ENCODE results near the gene UGT2B10.
"Not testable (repeated sequence)": the region's sequence is repeated elsewhere in the genome, so short reads cannot be mapped to it uniquely, and the experiment has no call there.

UGT2B10 gene

GRCh38 chr4:68815617-68816409 lies at the start of gene UGT2B10:
Gene UGT2B10 (plus strand): TSS chr4:68815994. CDS start chr4:68816020, 26 bp downstream.
- DNase-seq, result not testable (repeated sequence)

DNA sequence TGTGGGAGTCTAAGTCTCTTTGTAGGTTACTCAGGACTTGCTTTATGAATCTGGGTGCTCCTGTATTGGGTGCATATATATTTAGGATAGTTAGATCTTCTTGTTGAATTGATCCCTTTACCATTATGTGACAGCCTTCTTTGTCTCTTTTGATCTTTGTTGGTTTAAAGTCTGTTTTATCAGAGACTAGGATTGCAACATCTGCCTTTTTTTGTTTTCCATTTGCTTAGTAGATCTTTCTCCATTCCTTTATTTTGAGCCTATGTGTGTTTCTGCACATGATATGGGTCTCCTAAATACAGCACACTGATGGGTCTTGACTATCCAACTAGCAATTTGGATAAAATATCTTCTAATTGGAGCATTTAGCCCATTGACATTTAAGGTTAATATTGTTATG lies 44.0 kb upstream of the UGT2B10 start:
- not testable (repeated sequence) for DNase-seq

DNA sequence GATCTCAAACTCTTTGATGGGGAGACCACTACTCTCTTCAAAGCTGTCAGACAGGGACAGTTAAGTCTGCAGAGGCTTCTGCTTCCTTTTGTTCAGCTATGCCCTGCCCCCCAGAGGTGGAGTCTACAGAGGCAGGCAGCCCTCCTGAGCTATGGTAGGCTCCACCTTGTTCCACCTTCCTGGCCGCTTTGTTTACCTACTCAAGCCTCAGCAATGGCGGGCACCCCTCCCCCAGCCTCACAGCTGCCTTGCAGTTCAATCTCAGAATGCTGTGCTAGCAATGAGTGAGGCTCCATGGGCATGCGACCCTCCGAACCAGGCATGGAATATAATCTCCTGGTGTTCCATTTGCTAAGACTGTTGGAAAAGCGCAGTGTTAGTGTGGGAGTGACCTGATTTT lies 42.1 kb upstream of the UGT2B10 start:
- no peak for DNase-seq

DNA sequence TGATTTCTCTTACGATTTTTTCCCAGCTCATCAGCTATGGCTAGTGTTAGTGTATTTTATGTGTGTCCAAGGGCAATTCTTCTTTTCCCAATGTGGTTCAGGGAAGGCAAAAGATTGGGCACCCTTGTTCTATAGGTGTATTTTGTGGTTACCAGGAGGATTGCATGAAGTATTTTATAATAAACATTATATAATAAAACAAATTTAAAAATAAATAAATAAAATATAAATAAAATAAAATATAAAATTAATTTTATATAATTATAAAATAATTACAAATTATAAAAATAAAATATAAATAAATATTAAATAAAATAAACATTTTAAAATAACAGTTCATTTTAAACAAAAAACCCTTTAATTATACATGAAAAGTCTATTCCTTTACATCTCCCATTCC lies 35.6 kb upstream of the UGT2B10 start:
- no peak for DNase-seq

- no peak for DNase-seq
These were observed 18.7 kb upstream of the UGT2B10 start for GRCh38 chr4:68797048-68797447.

- DNase-seq, result no peak
These were observed 18.2 kb upstream of the UGT2B10 start for GRCh38 chr4:68797618-68798017.

DNA sequence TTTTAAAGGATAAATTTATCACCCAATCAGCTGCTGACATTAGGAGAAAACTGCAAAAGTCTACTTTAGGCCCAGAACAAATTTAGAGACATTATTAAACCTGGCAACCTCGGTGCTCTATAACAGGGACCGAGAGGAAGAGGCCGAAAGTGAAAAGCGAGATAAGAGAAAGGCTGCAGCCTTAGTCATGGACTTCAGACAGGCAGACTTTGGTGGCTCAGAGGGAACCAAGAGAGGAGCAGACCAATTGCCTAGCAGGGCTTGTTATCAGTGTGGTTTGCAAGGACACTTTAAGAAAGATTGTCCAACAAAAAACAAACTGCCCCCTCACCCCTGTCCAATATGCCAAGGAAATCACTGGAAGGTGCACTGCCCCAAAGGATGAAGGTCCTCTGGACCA lies 12.8 kb upstream of the UGT2B10 start:
- DNase-seq, result no peak

DNA sequence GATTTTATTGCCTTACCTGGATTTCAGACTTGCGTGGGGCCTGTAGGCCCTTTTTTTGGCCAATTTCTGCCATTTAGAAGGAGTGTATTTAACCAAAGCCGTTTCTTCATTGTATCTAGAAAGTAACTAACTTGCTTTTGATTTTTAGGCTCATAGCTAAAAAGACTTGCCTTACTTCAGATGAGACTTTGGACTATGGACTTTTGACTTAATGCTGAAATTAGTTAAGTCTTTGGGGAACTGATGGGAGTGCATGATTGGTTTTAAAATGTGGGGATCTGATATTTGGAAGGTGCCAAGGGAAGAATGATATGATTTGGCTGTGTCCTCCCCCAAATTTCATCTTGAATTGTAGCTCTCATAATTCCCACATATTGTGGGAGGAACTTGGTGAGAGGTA lies 7.7 kb upstream of the UGT2B10 start:
- no peak for DNase-seq

GRCh38 chr4:68810919-68811318 lies 4.9 kb upstream of the UGT2B10 start:
- DNase-seq, result no peak

- DNase-seq, result not testable (repeated sequence)
These were observed 844 bp downstream of the UGT2B10 start for GRCh38 chr4:68816410-68817265.

DNA sequence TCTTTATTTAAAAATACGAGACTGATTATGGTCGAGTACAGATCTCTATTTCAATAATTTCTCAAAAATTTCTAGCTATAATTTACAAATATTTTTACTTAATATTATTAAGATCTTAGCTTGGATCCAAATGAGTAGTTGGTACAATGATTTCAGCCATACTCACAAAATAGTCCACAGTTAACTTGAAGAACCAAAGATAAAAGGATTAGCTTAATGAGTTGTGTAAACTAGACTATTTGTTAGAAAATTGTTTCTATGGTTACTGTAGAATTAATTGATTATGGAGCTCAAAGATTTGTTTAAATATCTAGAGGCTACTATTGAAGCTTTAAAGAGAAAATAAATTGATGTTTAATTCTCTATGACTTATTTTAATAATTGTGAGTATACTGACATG lies 1.6 kb downstream of the UGT2B10 start:
- no peak for DNase-seq

- not testable (repeated sequence) for DNase-seq
These were observed 2.3 kb downstream of the UGT2B10 start for GRCh38 chr4:68818030-68818462.

DNA sequence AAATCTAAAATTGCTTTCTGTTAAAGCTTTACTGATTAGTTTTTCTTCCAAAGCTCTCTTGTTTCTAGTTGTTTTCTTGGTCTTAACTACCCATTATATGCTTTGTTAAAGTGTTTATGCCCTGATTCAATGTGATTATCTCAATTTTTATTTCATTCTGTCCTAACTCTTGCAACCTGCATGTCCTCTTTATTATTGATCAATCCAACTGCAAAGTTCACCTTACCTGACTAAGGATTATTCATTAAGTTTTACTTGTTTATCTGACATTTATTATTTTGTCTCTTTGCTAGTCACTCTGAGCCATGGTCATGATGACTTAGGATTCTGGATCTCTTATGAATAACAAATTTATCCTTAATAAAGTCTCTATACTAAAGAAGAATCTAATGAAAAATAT lies 15.8 kb downstream of the UGT2B10 start:
- no peak for DNase-seq

- no peak for DNase-seq
These were observed 34.5 kb downstream of the UGT2B10 start for GRCh38 chr4:68850293-68850692.

DNA sequence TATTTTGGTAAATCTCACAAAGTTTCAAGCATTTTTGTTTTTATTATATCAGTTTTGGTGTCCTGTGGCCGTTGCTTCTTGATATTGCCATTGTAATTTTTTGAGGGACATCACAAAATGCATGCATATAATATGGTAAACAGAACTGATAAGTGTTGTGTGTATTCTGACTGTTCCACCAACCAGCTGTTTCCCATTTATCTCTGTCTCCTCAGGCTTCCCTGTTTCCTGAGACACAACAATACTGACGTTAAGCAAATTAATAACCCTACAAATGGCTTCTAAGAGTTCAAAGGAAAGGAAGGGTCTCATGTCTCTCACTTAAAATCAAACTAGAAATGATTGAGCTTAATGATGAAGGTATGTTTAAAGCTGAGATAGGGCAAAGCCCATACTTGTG lies 40.0 kb downstream of the UGT2B10 start:
- no peak for DNase-seq

- DNase-seq, result no peak
These were observed 42.2 kb downstream of the UGT2B10 start for GRCh38 chr4:68858039-68858438.

DNA sequence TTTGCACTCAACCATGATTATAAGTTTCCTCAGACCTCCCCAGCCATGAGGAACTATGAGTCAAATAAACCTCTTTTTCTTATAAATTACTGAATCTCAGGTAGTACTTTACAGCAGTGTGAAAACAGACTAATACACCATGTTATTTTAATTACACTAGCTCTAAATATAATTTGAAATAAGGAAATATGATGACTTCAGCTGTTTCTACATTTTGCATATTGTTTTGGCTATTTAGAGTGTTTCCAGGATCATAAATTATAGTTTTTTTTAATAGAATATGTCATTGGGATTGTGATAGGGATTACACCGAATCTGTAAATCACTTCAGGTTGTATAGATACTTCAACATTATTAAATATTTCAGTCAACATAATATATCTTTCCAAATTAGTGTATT lies 43.9 kb downstream of the UGT2B10 start:
- no peak for DNase-seq

- no peak for DNase-seq
These were observed 45.3 kb downstream of the UGT2B10 start for GRCh38 chr4:68861057-68861456.

- DNase-seq, result no peak
These were observed 48.8 kb downstream of the UGT2B10 start for GRCh38 chr4:68864438-68865187.

- no peak for DNase-seq
These were observed 49.4 kb downstream of the UGT2B10 start for GRCh38 chr4:68865188-68865638.

GRCh38 chr4:68865760-68866159 lies 50.0 kb downstream of the UGT2B10 start:
- no peak for DNase-seq

DNA sequence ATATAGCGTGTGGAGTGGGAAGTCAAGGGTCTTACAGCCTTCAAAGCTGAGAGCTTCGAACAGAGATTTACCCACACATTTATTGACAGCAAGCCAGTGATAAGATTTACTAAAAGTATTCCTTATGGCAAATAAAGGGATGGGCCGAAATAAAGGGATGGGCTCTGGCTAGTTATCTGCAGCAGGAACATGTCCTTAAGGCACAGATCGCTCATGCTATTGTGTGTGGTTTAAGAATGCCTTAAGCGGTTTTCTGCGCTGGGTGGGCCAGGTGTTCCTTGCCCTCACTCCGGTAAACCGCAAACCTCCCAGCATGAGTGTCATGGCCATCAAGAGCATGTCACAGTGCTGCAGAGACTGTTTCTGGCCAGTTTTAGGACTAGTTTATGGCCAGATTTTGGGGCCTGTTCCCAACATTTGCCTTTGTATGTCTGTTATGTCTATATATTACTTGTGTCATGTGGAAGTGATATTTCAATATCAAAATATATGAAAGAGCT lies 53.5 kb downstream of the UGT2B10 start:
- DNase-seq, result no peak
